Activated T-helper 1 cell treated with Interleukin-2 at 50 U/mL for 16 hours (primary cell): ENCODE results near the gene ZRANB1.

ENCODE experiments used
- DNase-seq: peaks from one replicate; pipeline ENCODE4 v3.0.0-alpha.2; 2020; ENCODE audit warnings: low read depth

ZRANB1 gene

GRCh38 chr10:124921261-124921660 lies 20.7 kb upstream of the ZRANB1 start:
- no peak for DNase-seq

GRCh38 chr10:124923684-124924083 lies 18.2 kb upstream of the ZRANB1 start:
- DNase-seq = no peak

- DNase-seq = no peak
These were observed 15.4 kb upstream of the ZRANB1 start for GRCh38 chr10:124926548-124926947.

DNA sequence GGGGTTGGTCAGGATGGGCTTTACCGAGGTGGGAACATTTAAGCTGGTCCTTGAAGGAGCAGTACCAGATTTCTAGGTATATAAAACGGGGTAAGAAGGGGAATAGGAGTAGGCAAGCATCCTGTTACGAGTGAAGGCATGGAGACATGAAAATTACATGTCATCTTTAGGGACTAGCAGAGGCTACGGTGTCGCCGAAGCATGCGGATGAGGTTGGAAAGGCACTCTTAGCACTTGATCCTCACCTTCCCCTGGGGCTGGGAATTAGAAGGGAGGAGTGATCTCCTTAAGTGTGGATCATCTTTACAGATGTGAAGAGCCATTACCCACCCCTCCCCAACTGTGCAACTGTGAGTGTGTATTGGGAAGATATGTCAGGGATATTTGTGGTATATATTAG lies 13.8 kb upstream of the ZRANB1 start:
- DNase-seq = no peak

GRCh38 chr10:124928545-124928944 lies 13.4 kb upstream of the ZRANB1 start:
- no peak for DNase-seq

DNA sequence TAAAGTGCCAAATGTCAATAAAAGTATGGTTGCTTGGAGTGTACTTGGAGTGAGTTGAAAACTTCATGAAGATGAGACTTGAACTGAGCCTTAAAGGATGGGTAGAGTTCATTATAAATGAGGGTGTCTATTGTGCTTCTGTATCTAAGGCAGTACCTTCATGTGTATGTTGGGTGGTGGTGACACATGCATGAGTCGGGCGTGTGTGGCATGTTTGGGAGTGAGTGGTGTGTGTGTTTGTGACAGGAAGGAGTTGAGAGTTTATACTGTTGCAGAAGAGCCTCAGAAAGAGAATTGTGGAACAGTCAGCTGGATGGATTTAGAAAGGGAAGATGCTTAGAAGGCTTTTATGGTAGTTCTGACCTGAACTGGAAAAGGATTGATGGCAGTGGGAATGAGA lies 6.0 kb upstream of the ZRANB1 start:
- DNase-seq = no peak

- no peak for DNase-seq
These were observed 5.1 kb upstream of the ZRANB1 start for GRCh38 chr10:124936813-124937212.

DNA sequence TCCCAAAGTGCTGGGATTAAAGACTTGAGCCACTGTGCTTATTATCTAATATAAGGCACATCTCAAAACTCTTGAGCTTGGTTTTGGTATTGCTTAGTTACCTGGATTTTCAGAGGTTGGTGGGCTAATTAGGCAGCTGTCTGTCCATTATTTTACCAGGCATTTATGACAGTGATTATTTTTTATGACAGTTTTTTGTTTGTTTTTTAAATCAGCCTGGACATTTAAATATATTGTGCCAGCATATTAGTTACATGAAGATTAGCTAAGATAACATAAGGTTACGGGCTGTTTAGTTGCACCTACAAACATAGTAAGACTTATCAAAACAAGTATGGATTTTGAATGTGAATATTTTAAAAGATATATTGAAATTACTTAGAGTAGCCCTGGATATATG lies 2.6 kb upstream of the ZRANB1 start:
- no peak for DNase-seq

DNA sequence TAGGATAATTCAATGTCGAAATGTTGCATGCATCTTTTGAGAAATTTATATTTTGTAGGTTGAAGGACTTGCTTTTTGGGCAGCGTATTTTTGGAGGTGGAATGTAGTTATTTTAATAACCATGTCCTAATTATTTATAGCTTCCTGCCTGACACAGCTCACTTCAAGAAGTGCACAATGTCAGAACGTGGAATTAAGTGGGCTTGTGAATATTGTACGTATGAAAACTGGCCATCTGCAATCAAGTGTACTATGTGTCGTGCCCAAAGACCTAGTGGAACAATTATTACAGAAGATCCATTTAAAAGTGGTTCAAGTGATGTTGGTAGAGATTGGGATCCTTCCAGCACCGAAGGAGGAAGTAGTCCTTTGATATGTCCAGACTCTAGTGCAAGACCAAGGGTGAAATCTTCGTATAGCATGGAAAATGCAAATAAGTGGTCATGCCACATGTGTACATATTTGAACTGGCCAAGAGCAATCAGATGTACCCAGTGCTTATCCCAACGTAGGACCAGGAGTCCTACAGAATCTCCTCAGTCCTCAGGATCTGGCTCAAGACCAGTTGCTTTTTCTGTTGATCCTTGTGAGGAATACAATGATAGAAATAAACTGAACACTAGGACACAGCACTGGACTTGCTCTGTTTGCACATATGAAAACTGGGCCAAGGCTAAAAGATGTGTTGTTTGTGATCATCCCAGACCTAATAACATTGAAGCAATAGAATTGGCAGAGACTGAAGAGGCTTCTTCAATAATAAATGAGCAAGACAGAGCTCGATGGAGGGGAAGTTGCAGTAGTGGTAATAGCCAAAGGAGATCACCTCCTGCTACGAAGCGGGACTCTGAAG lies 620 bp downstream of the ZRANB1 start:
- no peak for DNase-seq

DNA sequence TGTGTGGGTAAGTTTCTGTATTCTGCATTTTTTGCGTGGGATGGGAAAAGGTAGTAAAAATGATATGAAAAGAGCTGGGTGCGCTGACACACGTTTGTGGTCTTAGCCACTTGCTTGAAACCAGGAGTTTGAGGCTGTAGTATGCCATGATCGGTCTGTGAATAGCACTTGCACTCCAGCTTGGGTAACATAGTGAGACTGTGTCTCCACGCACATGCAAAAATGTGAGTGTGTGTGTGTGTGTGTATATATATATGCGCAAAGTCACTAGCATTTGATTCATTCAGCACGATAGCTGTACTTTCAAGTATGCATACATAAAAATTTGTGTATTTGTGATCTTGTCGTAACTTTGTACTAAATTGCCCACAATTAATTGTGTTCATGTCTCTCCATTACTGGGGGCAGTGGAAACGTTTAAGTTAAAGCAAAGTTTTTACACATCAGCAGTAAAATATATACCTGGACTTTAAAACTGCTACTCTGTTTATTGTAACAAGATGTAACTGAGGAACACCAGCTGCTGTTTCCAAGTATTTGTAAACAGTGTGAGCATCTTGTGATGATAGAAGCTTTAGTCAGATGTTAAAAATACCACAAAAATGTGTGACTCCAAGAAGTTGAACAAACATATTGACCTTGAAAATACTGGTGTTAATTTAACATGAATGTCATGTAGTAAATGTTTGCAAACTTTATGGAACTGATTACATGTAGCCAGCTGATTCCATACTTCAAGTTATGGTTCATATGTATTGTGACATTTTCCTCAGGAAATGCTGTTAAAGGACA lies 1.6 kb downstream of the ZRANB1 start:
- no peak for DNase-seq

DNA sequence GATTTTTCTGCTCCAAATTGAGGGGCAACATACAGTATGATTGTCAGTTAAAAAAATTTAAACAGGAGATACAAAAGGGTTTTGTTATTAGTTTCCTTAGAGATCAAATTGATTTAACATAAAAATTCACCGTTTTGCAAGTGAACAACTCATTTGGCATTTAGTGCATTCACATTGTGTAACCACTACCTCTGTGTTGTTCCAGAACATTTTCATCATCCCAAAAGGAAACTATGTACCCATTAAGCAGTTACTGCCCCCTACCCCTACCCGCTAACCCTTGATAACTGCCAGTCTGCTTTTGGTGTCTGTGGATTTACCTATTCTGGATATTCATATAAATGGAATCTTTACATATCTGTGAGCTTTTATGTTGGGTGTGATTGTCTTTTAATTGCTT lies 3.1 kb downstream of the ZRANB1 start:
- no peak for DNase-seq

GRCh38 chr10:124946945-124947344 lies 5.0 kb downstream of the ZRANB1 start:
- DNase-seq = no peak

DNA sequence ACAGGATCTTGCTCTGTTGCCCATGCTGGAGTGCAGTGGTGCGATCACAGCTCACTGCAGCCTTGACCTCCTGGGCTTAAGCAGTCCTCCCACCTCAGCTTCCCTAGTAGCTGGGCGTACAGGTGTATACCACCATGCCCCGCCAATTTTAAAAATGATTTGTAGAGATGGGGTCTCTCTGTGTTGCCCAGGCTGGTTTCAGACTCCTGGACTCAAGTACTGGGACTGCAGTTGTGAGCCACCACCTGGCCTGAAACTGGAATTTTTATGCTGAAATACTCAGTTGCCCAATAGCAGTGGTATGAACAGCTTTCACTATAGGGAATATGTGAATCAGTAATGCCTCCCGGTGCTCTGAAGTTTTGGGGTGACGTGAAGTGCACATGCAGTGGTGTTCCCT lies 7.6 kb downstream of the ZRANB1 start:
- no peak for DNase-seq

DNA sequence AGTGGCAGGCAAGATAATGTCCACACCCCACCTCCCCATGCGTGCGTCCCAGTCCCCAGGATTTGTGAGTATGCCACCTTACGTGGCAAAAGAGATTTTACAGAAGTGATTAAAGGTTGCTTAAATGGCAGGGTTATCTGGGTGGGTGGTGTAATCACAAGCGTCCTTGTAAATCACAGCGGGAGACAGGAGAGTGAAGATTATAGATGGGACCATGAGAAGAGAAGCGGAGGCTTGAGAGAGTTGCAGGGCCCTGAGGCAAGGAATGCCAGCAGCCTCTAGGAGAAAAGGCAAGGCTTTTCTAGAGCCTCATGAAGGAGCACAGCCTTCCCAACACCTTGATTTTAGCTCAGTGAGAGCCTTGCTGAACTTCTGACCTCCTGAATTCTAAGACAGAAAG lies 10.2 kb downstream of the ZRANB1 start:
- no peak for DNase-seq

- DNase-seq = no peak
These were observed 11.5 kb downstream of the ZRANB1 start for GRCh38 chr10:124953421-124953820.

GRCh38 chr10:124955243-124955642 lies 13.3 kb downstream of the ZRANB1 start:
- no peak for DNase-seq

DNA sequence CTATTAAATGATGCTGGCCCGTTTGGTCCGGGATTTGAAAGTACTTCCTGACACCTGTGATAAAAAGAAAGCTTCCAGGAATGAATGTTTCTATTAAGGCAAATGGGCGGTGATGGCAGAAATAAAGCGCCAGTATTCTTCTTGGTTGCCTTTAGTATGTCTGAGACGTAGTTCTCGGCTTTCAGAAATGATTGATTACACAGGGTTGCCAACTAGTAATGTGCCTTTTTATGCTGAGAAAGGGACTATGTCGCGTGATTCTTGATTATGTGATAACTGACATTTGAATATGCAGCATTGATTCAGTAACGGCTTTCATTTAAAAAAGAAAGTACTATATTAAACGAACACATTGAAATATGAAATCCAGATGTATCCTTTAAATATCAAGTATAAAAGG lies 13.9 kb downstream of the ZRANB1 start:
- DNase-seq = no peak

DNA sequence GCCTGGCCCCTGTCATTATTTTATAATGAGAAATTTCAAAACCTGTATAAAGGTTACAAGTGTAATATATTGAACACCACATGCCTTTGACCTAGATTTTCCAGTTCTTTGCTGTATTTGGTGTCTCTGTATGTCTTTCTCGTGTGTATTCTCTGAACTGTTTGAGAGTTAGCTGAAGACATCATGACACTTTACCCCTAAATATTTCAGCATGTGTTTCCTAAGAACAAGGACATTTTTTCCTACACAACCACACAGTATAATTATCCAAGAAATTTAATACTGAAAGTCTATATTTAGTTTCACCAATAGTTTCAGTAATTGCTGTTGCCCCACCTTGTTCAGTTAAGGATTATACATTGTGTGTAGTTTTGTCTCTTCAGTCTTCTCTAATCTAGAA lies 14.8 kb downstream of the ZRANB1 start:
- no peak for DNase-seq

GRCh38 chr10:124957404-124957947 lies 15.6 kb downstream of the ZRANB1 start:
- no peak for DNase-seq

- no peak for DNase-seq
These were observed 17.6 kb downstream of the ZRANB1 start for GRCh38 chr10:124959564-124959963.

DNA sequence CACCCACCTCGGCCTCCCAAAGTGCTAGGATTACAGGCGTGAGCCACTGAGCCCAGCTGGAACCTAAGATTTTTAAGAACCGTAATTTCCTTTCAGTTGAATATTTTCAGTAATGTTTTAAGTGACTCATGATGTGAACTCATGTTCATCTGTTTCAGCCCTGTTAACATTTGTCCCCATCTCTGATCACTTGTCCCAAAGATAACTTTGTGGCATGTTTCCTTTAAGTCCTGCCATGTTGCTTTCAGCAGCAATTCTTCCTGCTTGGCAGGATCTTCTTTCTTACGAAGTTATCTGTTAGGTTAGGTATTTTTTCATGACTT lies 19.3 kb downstream of the ZRANB1 start:
- DNase-seq = no peak

- DNase-seq = no peak
These were observed 20.5 kb downstream of the ZRANB1 start for GRCh38 chr10:124962421-124962820.
